NCI-H1694 (cell line): ENCODE measurements around the gene NLRP1.
A peak's percentile ranks its signal among the peaks of the same experiment; 100 is the strongest.

Experiments
- DNase-seq: peaks from one replicate; lab custom pipeline; 2025; lab: John Stamatoyannopoulos, UW

Gene NLRP1

DNA sequence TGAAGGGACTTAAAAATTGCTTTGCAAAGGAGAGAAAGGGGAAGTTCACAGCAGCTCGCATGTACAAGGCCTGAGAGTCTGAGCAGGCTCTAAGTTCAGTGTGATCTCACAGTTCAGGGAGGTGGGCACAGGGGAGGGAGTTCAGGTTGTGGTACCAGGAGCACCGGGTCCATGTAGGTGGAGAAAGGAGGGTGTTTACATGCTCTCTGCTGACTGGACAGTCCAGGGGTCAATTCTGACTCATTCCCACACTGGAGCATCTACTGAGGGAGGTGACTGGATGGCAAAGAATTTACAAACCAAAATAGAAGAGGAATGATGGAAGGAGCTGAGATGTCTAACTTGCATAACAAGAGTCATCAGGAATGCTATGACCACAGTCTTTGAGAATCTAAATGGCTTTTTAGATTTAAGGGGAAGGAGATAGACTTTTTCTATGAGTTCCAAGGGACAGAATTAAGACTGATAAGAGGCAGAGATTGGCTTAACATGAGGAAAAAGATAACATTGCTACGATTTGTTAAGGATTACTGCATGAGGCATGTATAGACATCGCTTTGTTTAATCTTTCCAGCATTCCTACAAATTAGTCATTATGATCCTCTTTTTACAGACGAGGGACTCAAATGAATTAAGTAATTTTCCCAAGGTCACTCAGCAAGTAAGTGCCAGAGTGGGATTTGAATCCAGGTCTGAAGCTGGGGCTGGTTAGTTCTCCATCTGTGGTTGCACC lies 68.1 kb downstream of the NLRP1 start:
- no peak for DNase-seq

- no peak for DNase-seq
Measured at GRCh38 chr17:5514976-5515375, 69.3 kb downstream of the NLRP1 start.

- no peak for DNase-seq
Measured at GRCh38 chr17:5513628-5514027, 70.7 kb downstream of the NLRP1 start.

DNA sequence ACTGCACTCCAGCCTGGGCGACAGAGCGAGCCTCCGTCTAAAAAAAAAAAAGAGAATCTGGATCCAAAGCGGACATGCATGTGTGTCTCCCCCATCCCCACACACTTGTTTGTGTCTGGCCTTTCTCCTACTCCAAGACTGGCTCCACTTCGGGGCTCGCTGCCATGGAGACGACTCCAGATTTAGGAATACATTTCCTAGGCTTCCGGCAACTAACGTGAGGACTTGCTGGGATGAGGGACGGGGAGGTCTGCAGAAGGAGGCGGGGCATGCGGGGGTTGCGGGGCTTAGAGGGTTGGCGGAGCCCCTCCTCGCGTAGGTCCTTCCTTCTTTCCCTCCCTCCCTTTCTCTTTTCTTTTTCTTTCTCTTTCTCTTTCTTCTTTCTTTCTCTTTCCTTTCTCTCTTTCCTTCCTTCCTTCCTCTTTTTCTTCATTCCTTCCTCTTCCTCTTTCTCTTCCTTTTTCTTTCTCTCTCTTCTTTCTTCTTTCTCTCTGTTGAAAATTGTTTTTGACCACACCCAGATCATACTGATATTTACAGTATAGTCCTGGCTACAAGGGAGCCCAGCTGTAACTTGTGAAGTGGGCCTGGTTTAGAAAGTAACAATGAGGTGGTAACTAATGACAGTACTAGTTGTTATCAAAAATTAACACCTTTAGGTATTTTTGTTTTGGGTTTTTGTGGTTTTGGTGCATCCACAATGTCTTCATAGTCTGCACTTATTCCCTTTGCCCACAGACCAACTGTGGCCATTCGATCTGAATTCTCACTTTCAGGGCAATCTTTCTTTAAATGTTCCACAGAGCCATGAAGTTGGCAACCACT lies 72.7 kb downstream of the NLRP1 start:
- no peak for DNase-seq

DNA sequence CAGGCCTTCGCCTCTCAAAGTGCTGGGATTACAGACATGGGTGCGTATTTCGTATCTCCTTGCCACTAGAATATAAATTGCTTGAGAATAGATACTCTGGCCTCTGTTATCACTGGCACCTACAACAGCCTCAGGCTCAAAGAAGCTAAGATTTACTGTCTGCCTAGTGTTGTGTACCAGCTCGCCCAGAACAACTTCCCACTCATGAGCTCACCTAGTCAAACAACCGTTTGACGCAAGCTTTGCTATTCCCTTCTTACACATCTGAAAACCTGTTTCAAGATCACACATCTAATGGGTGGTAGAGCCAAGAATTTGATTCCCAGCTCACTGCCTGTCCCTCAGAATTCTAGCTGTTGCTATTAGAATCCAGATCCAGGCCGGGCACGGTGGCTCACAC lies 73.5 kb downstream of the NLRP1 start:
- no peak for DNase-seq

GRCh38 chr17:5509482-5509881 lies 74.8 kb downstream of the NLRP1 start:
- no peak for DNase-seq

GRCh38 chr17:5508810-5509209 lies 75.5 kb downstream of the NLRP1 start:
- DNase-seq, result no peak

DNA sequence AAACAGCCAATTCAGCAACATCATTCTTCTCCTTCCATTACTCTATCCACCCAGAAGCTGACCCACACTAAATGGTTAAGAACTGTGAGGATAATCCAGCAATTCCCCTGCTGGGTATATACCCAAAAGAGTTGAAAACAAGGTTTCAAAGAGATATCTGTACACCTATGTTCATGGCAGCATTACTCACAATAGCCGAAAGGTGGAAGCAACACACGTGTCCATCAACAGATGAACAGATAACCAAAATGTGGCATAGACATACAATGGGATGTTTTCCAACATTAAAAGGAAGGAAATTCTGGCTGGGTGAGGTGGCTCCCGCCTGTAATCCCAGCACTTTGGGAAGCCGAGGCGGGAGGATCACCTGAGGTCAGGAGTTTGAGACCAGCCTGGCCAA lies 78.0 kb downstream of the NLRP1 start:
- no peak for DNase-seq

DNA sequence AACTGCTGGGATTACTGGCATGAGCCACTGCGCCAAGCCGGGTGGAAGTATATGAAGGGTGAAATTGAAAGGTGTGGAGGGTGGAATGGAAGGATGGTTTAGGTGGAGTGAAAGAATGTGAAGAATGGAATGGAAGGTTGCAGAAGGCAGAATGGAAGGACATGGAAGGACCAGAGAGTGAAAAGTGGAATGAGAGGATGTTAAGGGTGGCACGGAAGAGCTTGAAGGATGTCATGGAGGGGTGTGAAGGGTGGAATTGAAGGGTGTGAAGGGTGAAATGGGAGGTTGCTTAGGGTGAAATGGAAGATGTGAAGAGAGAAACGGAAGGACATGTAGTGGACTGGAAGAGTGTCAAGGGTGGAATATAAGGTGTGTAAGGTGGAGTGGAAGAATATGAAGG lies 81.8 kb downstream of the NLRP1 start:
- DNase-seq, result no peak

GRCh38 chr17:5501685-5502084 lies 82.6 kb downstream of the NLRP1 start:
- no peak for DNase-seq

- peak; percentile 90 for DNase-seq
Measured at GRCh38 chr17:5500589-5501391, 83.5 kb downstream of the NLRP1 start.

- DNase-seq, result no peak
Measured at GRCh38 chr17:5500247-5500588, 84.1 kb downstream of the NLRP1 start.

DNA sequence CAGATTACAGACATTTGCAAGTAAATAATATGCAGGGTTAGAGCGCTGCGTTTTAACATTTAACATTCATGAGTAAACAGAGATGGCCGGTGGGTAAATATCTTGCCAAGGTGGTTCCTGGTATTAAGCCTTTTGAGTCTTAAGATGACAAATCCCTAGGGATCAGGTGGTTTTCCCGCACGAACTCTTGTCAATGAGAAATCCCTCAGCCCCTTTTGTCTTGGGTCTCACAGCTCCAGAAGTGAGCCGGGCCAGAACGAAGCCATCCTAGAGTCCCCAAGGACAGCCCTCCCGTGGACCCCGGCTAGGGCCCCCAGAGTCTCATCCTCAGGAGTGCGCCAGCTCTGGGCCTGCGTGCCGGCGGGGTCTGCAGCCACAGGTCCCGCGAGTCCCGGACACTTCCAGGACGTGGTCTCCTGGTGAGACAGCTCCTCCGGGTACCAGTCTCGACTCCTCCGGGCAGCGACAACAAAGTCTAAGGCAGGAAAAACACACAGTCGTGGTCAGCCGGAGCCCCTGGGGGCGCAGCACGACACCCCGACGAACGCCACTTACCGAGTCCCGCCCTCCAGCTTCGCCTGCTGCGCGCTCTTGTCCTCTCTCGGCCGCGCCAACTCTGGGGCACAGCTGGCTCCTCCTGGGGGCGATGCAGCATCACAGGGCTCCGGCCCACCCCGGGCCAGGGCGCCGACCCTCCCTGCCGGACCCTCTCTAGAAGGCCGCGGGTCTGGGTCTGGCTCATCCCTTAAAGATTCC lies 84.7 kb downstream of the NLRP1 start:
- no peak for DNase-seq

GRCh38 chr17:5492970-5493369 lies 91.3 kb downstream of the NLRP1 start:
- no peak for DNase-seq

GRCh38 chr17:5488752-5489151 lies 95.6 kb downstream of the NLRP1 start:
- DNase-seq, result no peak

DNA sequence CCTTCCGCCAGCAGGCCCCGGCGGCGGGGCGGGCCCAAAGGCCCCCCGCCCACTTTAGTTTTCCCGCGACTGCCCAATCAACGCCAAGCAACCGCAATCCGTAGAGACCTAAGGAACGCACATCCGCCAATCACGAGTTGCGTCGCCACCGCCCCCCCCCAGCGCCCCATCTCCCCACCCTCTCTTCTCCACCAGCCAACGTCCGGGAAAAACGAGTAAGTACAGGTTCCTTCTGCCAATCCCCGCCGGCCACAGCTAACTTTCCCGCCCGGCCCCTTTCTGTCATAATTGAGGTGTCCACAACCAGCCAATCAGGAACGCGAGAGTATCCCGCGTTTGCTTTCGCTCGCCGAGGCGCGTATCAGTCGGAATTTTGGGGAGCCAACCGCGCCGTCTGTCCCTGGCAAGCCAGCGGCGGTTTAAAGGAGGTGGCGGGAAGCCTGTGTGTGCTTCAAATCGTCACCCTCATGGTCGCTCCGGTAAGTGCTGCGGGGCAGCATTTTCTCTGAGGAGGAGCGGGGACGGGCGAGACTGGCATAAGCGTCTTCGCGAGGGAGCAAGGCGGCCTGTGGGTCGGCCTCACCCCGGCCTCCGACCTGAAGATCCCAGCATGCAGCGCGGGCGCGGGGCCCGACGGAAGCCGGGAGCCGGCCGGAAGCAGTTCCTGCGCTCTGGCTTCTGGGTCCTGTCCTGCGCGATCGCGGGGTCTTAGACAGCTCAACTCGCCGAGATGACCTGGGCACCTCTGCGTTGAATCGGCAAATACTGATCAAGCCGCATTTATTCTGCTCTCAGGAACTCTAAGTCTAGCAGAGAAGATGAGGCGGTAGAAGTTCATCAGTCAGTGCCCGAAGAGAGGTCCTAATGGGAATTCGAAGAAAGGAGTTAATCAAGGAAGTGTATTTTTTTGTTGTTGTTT lies 97.8 kb downstream of the NLRP1 start, which contains the start of gene MIS12:
TSS of gene MIS12 (plus strand) at position 361 of the 919 bp plus-strand sequence. CDS start 2,297 bp downstream, outside the sequence.
- peak; percentile 99 for DNase-seq

GRCh38 chr17:5485270-5486205 lies 98.8 kb downstream of the NLRP1 start, which contains the start of gene DERL2:
DERL2 (minus strand) TSS chr17:5486178; CDS start chr17:5486161, 17 bp downstream.
- DNase-seq, result no peak

- DNase-seq, result no peak
Measured at GRCh38 chr17:5481451-5481850, 102.9 kb downstream of the NLRP1 start.

DNA sequence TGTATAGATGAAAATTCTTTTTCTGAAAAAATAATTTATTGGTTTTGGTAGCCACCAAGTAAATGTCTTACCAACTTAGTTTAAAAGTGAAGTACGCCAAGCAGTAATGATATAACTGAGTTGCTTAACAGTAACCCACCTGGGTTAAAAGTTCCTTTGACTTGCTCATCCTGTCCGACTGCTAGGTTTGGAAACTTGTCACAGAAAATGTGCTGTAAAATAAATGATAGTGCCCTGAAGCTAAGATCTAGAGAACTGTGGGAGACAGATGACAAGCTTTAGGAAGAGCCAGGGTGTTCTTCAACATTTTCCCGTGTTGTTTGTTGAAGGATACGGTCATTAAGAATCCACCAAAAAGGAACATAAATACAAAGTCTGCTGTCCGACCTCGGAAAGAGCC lies 103.3 kb downstream of the NLRP1 start:
- no peak for DNase-seq

DNA sequence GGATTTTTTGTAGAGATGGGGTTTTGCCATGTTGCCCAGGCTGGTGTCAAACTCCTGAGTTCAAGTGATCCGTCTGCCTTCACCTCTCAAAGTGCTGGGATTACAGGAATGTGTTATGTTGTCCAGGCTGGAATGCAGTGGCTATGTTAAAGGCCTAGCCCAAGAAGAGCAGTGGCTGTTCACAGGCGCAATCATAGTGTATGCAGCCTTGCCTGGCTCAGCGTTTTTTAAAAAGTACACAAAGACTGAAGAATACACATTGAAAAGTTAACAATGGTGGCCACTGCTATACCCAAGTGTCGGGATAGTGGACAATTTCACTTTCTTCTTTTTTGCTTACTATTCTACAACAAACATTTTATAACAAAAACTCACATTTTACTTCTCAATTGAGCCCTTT lies 105.3 kb downstream of the NLRP1 start:
- no peak for DNase-seq
